ENCODE data around the gene ST6GALNAC3.

Gene ST6GALNAC3

DNA sequence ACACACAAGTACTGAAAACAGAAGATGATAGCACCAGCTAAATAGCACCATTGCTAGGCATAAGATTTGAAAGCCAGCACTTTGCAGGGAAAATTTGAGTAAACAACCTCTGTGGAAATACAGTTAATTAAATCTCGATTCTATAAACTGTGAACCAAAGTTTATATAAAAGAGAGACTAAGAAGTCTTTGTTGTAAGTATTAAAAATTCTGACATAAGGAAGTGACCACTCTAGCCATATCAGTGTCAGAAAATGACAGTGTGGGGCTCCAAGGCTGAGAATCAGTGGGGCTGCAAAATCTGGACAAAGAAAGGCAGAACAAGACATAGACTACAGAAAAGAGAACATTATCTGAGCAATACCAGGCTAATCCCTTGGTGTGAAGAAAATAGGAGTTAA is 292.2 kb downstream of the ST6GALNAC3 start:
- Histone ChIP-seq H3K27me3 (no peaks in the 10 kb centered on the region), H3K4me3 (no peak overlapping the region), H3K9me3 (no peaks in the 10 kb centered on the region), H3K27ac (no peak overlapping the region), H3K4me1 (no peaks in the 10 kb centered on the region), H3K36me3 (no peaks in the 10 kb centered on the region)
- TF ChIP-seq, protein P1, sequence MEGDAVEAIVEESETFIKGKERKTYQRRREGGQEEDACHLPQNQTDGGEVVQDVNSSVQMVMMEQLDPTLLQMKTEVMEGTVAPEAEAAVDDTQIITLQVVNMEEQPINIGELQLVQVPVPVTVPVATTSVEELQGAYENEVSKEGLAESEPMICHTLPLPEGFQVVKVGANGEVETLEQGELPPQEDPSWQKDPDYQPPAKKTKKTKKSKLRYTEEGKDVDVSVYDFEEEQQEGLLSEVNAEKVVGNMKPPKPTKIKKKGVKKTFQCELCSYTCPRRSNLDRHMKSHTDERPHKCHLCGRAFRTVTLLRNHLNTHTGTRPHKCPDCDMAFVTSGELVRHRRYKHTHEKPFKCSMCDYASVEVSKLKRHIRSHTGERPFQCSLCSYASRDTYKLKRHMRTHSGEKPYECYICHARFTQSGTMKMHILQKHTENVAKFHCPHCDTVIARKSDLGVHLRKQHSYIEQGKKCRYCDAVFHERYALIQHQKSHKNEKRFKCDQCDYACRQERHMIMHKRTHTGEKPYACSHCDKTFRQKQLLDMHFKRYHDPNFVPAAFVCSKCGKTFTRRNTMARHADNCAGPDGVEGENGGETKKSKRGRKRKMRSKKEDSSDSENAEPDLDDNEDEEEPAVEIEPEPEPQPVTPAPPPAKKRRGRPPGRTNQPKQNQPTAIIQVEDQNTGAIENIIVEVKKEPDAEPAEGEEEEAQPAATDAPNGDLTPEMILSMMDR (IDR thresholded peaks at IDR 0.05) = no peak
- no peak for DNase-seq
- intact Hi-C loops (cut with DNase I; ENCODE audit: low total_unique reads) = no loop called here

GRCh38 chr1:76371941-76372340 is 297.4 kb downstream of the ST6GALNAC3 start:
- intact Hi-C loops (cut with DNase I; ENCODE audit: low total_unique reads) = no loop called here
- no peak for DNase-seq
- no peaks in the 10 kb centered on the region for H3K4me1 ChIP-seq
- TF ChIP-seq, protein P1 (IDR thresholded peaks at IDR 0.05) = no peak
- no peaks in the 10 kb centered on the region for H3K36me3 ChIP-seq
- no peaks in the 10 kb centered on the region for H3K27me3 ChIP-seq
- no peak overlapping the region for H3K4me3 ChIP-seq
- H3K27ac ChIP-seq = no peak overlapping the region
- H3K9me3 ChIP-seq = no peaks in the 10 kb centered on the region

GRCh38 chr1:76374086-76374485 is 299.5 kb downstream of the ST6GALNAC3 start:
- Histone ChIP-seq H3K4me3 (no peak overlapping the region), H3K27me3 (no peaks in the 10 kb centered on the region), H3K27ac (no peak overlapping the region), H3K9me3 (no peaks in the 10 kb centered on the region), H3K36me3 (no peaks in the 10 kb centered on the region), H3K4me1 (no peaks in the 10 kb centered on the region)
- DNase-seq = no peak
- TF ChIP-seq, protein P1 (IDR thresholded peaks at IDR 0.05) = no peak
- intact Hi-C loops (cut with DNase I; ENCODE audit: low total_unique reads) = no loop called here

- DNase-seq = no peak
- no peaks in the 10 kb centered on the region for H3K27me3 ChIP-seq
- H3K9me3 ChIP-seq = no peaks in the 10 kb centered on the region
- H3K36me3 ChIP-seq = no peaks in the 10 kb centered on the region
- H3K4me1 ChIP-seq = peaks cover 0 to 6% (median 3%) of the 10 kb centered on the region in 4 donors
- no peak overlapping the region for H3K4me3 ChIP-seq
- no peak overlapping the region for H3K27ac ChIP-seq
- intact Hi-C loops (cut with DNase I; ENCODE audit: low total_unique reads) = no loop called here
- TF ChIP-seq, protein P1 (IDR thresholded peaks at IDR 0.05) = no peak
Measured at GRCh38 chr1:76377247-76377646, 302.7 kb downstream of the ST6GALNAC3 start.

- Histone ChIP-seq H3K4me3 (no peak overlapping the region), H3K36me3 (no peaks in the 10 kb centered on the region), H3K27me3 (no peaks in the 10 kb centered on the region), H3K9me3 (no peaks in the 10 kb centered on the region), H3K4me1 (peaks cover 0 to 6% (median 3%) of the 10 kb centered on the region in 4 donors), H3K27ac (no peak overlapping the region)
- TF ChIP-seq, protein P1 (IDR thresholded peaks at IDR 0.05) = no peak
- intact Hi-C loops (cut with DNase I; ENCODE audit: low total_unique reads) = no loop called here
- DNase-seq = no peak
Measured at GRCh38 chr1:76379506-76379905, 305.0 kb downstream of the ST6GALNAC3 start.

Data from tibial artery (tissue), 4 donors.